Measurements from ENCODE around the gene PAPSS2. TPM values are rescaled to one million over a fixed set of nuclear protein-coding genes. Genes with fewer than 3 reads are reported as not detected.

Gene PAPSS2
- total RNA-seq, 4 donors from 2014 or later = 36.7 to 63.9 (median 50.4) TPM

DNA sequence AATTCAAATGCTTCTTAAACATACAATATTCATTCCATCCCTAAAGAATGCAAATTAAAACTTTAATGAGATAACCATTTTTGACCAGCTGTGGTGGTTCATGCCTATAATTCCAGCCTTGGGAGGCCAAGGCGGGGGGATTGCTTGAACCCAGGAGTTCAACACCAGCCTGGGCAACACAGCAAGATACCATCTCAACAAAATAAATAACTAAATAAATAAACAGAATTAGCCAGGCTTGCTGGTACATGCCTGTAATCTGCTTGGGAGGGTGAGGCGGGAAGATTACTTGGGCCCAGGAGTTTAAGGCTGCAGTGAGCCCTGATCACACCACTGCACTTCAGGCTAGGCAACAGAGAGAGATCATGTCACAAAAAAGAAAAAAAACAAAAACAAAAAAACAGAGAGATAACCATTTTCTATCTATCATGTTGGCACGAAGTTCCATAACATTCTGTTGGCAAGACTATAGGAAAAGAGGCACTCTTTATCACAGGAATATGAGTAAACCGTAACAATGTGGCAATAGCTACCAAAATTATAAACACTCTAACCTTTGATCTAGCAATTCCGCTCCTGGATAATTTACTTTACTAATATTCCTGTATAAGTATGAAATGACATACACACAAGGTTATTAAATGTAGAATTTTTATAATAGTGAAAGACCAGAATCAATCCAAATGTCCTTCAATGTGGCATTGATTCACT, 106.1 kb downstream of the PAPSS2 start:
- TF ChIP-seq, protein P1, sequence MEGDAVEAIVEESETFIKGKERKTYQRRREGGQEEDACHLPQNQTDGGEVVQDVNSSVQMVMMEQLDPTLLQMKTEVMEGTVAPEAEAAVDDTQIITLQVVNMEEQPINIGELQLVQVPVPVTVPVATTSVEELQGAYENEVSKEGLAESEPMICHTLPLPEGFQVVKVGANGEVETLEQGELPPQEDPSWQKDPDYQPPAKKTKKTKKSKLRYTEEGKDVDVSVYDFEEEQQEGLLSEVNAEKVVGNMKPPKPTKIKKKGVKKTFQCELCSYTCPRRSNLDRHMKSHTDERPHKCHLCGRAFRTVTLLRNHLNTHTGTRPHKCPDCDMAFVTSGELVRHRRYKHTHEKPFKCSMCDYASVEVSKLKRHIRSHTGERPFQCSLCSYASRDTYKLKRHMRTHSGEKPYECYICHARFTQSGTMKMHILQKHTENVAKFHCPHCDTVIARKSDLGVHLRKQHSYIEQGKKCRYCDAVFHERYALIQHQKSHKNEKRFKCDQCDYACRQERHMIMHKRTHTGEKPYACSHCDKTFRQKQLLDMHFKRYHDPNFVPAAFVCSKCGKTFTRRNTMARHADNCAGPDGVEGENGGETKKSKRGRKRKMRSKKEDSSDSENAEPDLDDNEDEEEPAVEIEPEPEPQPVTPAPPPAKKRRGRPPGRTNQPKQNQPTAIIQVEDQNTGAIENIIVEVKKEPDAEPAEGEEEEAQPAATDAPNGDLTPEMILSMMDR (IDR thresholded peaks at IDR 0.05; ENCODE audit: low read depth) = no peak

DNA sequence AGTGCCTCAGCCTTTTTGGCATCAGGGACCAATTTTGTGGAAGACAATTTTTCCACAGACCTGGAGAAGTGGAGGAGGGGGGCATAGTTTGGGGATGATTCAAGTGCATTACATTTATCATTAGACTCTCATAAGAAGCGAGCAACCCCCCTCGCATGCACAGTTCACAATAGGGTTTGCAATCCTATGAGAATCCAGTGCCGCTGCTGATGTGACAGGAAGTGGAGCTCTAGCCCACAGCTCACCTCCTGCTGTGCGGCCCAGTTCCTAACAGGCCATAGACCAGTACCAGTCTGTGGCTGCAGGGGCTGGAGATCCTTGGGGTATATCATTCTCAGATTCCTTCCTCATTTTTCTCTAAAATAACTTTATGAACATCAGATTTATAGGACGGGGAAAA, 107.6 kb downstream of the PAPSS2 start:
- TF ChIP-seq, protein P1 (IDR thresholded peaks at IDR 0.05; ENCODE audit: low read depth) = no peak

DNA sequence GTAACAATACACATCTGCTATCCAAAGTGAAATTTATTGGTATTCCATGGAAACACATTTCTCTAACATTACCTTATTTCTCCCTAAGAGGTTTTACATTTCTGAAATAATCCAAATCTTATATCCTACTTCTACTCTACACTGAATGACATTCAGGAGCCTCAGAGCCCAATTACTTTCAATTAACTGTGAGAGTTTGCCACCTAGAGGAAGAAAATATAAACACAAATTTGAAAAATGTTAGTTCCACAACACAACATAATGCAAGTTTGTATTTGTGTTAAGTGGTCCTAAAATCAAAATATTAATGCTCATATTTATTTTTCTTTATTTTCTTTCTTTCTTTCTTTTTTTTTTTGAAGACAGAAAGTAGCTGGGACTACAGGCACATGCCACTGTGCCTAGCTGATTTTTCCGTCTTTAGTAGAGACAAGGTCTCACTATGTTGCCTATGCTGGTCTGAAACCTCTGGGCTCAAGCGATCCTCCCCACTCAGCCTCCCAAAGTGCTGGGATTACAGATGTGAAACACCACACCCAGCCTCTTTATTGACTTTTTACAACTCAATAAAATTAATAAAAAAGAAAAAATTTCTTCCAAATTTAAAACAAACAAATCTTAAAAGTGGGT, 112.3 kb downstream of the PAPSS2 start:
- TF ChIP-seq, protein P1 (IDR thresholded peaks at IDR 0.05; ENCODE audit: low read depth) = no peak

DNA sequence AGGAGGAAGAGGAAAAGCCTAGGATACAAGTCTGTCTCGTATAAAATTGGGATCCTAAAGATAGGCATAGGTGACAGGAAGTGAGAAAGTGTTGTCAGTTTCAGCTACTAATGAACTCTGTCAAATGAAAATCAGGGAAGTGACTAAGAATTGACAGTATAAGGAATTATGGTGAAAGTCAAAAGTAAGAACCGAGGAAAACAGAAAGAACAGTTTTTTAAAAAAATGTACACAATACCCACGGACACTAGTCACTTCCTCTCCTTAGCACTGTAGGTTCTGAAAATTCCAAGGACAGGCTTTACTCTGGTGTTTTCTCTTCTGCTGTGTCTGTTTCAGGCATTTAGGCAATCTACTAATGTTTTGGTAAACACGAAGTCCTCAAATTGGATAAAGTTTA, 116.1 kb downstream of the PAPSS2 start:
- TF ChIP-seq, protein P1 (IDR thresholded peaks at IDR 0.05; ENCODE audit: low read depth) = no peak

DNA sequence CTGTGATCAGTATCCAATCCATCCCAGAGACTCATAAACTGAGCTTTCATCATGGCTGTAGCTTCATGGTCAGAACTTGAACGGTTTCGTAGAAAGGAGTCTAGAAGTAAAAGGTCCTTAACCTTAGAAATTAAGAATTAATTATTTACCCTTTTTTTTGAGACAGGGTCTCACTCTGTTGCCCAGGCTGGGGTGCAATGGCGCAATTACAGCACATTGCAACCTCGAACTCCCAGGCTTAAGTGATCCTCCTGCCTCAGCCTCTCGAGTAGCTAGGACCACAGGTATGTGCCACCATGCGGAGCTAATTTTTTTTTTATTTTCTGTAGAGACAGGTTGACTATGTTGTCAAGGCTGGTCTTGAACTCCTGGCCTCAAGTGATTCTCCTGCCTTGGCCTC, 116.7 kb downstream of the PAPSS2 start:
- TF ChIP-seq, protein P1 (IDR thresholded peaks at IDR 0.05; ENCODE audit: low read depth) = no peak

DNA sequence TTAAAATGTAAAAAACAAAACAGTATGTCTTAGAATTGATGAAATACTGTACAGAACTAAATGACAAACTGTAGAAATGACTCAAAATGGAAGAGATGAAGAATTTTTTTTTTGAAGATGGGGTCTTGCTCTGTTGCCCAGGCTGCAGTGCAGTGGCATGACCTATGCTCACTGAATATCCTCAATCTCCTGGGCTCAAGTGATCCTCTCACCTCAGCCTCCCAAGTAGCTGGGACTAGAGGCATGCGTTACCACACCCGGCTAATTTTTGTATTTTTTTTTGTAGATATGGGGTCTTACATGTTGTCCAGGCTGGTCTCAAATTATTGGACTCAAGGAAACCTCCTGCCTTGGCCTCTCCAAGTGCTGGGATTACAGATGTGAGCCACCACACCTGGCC, 121.9 kb downstream of the PAPSS2 start:
- TF ChIP-seq, protein P1 (IDR thresholded peaks at IDR 0.05; ENCODE audit: low read depth) = no peak

DNA sequence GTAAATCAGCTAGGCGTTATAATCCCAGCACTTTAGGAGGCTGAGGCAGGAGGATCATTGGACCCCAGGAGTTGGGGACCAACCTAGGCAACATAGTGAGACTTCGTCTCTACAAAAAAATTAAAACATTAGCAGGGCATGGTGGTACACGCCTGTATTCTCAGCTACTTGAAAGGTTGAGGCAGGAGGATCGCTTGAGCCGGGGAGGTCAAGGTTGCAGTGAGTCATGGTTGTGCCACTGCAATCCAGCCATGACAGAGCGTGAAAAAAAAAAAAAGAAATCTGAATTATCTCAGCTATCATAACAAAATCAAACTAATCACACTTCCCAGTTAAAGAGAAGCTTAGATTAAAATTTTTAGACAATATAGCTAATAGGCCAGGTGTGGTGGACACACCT, 123.0 kb downstream of the PAPSS2 start:
- TF ChIP-seq, protein P1 (IDR thresholded peaks at IDR 0.05; ENCODE audit: low read depth) = no peak

Measured in subcutaneous adipose tissue (tissue), 4 donors.